Urothelium cell line (cell line): ENCODE measurements around the gene PMM2.
A peak's percentile ranks its signal among the peaks of the same experiment; 100 is the strongest.
"Not testable (repeated sequence)": the region's sequence is repeated elsewhere in the genome, so short reads cannot be mapped to it uniquely, and the experiment has no call there.

Experiments
- DNase-seq: peaks from one replicate; pipeline ENCODE4 v3.0.0; 2011; ENCODE audit warnings: low spot score, mixed read lengths
- FAIRE-seq: peaks from 2 replicates; lab custom pipeline; 2011; peaks lifted over from hg19 to GRCh38; lab: Jason Lieb, UNC

Gene PMM2

GRCh38 chr16:8797364-8798173, at the start of gene PMM2, which contains the start of gene TMEM186:
Gene PMM2 (plus strand): TSS chr16:8797839. CDS start chr16:8797883, 44 bp downstream.
Gene TMEM186 (minus strand): TSS chr16:8797639. CDS start chr16:8797614, 25 bp downstream.
- peak; percentile 73 for FAIRE-seq
- DNase-seq: peak; percentile 99

DNA sequence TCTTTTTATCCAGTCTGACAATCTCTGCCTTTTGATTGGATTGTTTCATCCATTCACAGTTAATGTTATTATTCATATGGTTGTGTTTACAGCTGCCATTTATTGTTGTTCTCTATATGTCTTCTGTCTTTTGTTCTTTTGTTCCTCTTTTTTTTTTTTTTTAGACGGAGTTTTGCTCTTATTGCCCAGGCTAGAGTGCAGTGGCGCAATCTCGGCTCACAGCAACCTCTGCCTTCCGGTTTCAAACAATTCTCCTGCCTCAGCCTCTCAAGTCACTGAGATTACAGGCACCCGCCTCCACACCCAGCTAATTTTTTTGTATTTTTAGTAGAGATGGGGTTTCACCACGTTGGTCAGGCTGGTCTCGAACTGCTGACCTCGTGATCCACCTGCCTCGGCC, 48.7 kb upstream of the PMM2 start:
- not testable (repeated sequence) for DNase-seq, FAIRE-seq

DNA sequence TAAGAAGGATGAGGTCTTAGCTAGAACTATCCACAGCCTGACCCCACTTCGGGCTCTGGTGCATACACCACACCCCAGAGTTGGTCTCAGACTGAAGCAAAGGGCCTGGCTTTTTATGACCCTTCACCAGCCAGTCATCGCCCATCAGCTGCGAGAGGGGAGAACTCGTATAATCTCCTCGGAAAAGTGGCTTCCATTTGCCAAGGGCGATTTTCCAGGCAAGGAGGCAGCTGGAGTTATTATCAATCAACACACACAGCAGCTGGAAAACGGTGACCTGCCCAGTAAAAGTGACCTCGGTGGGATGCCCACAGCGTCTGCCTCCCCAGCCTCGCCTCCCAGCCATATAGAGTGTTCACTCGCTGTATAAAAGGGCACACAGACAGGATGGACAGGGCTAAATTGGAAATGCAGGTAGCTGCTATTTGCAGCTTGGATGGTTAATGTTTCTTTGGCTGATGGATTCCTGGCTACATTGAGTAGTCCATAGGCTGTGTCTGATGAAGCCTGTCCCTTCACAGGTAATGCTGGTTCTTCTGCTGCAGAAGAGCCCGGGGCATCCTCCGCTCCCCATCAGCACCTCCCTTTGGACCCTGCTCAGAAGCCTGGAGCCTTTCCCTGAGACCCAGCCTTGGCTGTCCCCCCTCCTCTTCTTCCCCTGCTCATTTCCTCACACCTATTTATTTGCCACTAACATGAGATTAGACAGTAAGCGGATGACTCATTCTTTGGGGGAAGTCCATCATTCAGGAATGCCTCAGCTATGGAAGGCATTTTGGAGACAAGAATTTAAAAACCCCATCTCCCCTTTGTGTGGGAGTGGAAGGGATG, 45.9 kb upstream of the PMM2 start:
- peak; percentile 82 for DNase-seq
- peak; percentile 67 for FAIRE-seq

- no peak for DNase-seq
- no peak for FAIRE-seq
Observed at GRCh38 chr16:8752706-8753105, 44.9 kb upstream of the PMM2 start.

DNA sequence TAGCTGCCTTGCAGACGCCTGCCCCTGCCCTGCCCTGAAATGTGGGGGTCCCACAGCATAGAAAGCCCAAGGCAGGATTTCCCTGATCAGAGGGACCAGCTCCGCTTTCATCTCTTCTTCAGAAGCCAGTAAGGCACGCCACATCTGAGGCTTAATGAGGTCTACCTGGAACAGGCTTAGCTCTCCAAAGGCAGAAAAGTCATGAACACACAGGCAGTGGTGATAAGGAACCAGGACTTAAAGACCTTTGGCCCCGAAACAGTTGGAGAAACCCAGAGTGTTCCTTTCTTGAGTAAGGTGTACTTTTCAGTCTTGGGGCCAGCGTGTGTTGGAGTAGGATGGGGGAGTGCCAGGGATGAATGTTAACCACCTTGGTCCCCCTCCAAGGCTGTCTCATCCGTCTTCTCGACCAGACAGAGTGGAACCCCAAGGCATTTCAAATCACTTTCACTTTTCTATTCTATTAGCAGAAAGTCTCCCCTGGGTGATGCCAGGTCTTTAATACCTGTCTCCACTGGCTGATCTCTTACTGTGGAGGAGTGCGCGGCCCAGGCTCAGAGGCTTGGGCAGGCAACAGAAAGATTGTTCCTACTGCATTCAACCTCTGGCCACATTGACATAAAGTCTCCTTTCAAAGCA, 44.1 kb upstream of the PMM2 start:
- FAIRE-seq: no peak
- DNase-seq: no peak

GRCh38 chr16:8756755-8757154, 40.9 kb upstream of the PMM2 start:
- FAIRE-seq (peak; percentile 32), DNase-seq (no peak)

DNA sequence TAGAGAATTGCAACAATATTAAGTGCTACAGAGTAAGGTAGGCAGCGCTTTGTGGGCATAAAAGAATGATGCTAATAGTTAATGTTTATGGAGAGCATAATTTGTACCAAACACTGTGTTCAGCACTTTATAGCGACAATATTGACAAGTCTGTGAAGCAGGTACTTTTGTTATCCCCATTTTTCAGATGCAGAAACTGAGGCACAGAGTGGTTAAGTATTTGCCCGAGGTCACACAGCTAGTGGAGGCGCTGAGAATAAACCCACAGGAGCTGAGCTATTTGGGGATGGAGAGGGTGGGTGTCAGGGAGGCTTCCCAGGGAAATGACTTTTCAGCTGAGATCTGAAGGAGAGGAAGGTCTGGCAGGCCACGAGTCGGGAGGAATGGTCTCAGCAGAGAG, 39.6 kb upstream of the PMM2 start:
- FAIRE-seq (no peak), DNase-seq (no peak)

GRCh38 chr16:8760021-8760420, 37.6 kb upstream of the PMM2 start:
- DNase-seq (no peak), FAIRE-seq (no peak)

DNA sequence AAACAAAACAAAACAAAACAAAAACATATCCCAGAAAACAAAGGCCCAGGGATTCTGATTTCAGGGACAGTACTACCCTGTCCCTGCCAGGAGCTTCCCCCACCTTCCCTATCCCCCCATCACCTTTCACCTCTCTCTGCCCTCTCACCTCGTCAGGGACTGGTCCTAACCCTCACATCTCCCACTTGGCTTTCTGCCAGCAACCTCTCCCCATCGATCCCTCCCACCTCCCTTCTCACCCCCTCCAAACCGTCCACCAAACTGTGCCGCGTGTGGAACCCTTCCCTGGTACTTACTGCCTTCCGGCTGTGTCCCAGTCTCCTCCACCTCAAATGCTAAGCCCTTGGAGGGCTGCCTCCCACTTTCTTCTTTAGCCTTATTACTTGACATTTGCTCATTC, 36.6 kb upstream of the PMM2 start:
- no peak for DNase-seq
- no peak for FAIRE-seq

- peak; percentile 55 for FAIRE-seq
Observed at GRCh38 chr16:8762254-8762653, 35.4 kb upstream of the PMM2 start.

GRCh38 chr16:8763083-8763482, 34.6 kb upstream of the PMM2 start:
- FAIRE-seq: no peak
- no peak for DNase-seq

More at GRCh38 chr16:8762254-8762653, 35.4 kb upstream of the PMM2 start:
- no peak for DNase-seq

DNA sequence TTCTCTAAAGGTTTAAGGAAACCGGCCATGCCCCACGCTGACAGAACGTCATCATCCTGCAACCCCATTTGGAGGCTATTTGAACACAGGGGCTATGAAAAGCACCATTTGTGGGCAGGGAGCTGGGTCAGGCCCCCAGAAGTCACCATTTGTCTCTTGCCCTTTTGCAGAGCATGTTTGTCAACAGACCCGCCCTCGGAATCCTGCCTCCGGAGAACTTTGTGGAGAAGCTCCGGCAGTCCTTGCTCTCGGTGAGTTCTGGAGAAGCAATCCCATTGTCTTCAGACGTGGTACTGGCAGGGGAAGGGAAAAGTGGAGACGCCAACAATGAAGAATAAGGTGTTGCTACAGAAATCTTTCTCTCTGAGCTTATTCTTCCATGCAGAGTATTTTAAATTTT, 33.7 kb upstream of the PMM2 start:
- no peak for DNase-seq
- no peak for FAIRE-seq

DNA sequence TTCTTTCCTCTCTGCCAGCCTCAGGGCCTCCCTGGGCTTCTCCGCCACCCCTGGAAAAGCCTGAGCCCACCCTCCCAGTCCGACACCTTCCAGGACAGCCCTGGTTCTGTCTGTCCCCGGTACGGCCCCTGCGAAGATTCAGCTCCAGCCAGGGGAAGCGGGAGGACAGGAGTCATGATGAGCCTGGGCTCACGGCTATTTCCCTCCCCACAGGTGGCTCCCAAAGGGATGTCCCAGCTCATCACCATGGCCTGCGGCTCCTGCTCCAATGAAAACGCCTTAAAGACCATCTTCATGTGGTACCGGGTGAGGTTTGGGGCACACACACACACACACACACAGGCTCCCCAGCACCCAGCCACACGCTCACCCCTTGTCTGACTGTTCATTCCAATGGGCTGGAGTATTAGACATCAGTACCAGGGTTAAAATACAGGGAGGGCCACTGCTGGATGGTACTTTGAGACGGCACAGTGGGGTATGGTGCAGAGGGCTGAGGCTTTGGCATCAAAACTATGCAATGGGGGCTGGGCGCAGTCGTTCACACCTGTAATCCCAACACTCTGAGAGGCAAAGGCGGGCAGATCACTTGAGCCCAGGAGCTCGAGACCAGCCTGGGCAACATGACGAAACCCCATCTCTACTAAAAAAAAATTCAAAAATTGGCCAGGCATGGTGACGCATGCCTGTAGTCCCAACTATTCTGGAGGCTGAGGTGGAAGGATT, 33.0 kb upstream of the PMM2 start:
- DNase-seq: no peak
- FAIRE-seq: no peak

DNA sequence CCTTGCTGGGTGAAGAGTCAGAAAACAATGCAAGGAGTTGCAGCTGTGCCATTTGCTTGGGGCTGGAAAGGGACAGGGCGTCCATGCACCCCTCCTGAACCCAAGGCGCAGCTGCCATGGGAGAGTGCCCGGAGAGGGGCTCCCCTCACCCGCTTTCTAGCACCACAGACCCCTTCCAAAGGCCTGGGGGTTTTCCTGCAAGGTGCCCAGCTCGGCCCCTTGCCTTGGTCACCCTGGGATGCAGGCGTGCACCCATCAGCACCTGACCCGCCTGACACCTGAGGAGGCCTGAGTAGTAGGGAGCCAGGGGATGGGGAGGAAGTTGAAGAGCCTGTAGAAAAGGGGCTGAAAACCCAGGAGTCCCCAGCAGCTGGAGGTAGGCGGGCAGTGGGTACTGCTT, 30.5 kb upstream of the PMM2 start:
- no peak for FAIRE-seq
- DNase-seq: no peak

DNA sequence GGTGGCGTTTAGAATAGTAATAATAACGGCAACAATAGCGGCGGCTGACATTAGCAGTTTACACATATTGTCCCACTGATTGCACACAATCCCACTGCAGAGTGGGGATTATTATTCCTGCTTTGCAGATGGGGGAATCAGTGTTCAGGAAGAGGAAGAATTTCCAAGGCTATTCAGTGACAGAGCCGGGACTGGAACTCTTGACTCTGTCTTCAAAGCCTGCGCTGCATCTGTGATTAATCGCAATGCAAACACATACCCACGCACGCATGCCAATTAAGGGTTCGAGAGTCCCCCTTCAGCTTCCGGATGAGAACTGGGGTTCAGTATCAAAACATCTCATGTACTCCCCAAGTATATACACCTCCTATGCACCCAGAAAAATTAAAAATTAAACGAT, 29.4 kb upstream of the PMM2 start:
- no peak for DNase-seq
- FAIRE-seq: no peak

GRCh38 chr16:8768692-8769091, 28.9 kb upstream of the PMM2 start:
- FAIRE-seq (no peak), DNase-seq (no peak)

DNA sequence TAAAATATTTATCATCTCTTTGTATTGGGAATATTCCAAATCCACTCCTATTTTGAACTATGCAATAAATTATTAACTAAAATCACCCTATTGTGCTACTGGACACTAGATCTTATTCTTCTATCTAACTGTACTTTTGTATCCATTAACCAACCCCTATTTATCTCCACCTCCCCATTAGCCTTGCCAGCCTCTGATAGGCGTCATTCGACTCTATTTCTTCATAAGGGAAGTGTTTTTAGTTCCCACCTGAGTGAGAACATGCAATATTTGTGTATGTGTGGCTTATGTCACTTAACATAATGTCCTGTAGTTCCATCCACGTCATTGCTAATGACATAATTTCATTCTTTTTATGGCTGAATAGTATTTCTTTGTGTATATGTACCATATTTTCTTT, 24.1 kb upstream of the PMM2 start:
- DNase-seq (no peak), FAIRE-seq (no peak)

- FAIRE-seq: no peak
- DNase-seq: no peak
Observed at GRCh38 chr16:8774208-8774607, 23.4 kb upstream of the PMM2 start.

GRCh38 chr16:8775359-8775758, 22.3 kb upstream of the PMM2 start:
- DNase-seq: no peak

GRCh38 chr16:8776129-8776584, 21.5 kb upstream of the PMM2 start:
- DNase-seq (no peak), FAIRE-seq (no peak)

More at GRCh38 chr16:8775359-8775758, 22.3 kb upstream of the PMM2 start:
- no peak for FAIRE-seq

DNA sequence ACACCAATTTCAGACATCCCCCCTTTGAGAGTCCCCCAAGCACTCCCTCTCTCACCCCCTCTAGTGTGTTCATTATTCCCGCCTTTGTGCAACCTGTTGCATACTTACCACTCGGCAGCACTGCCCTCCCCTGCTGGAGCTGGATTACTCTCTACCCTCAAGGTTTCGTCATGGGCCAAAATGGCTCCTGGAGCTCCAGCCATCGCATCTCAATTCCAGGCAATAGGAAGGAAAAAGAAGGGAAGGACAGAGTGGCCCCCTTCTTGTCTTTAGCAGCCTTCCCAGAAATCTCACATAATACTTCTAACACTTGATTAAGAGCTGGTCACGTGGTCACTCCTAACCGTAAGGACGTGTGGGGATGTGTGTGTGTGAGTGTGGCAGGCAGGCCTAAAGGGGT, 20.4 kb upstream of the PMM2 start:
- DNase-seq: no peak
- no peak for FAIRE-seq
